ENCODE data around the gene BPGM.
"Not testable (repeated sequence)": the region's sequence is repeated elsewhere in the genome, so short reads cannot be mapped to it uniquely, and the experiment has no call there.

The BPGM gene

DNA sequence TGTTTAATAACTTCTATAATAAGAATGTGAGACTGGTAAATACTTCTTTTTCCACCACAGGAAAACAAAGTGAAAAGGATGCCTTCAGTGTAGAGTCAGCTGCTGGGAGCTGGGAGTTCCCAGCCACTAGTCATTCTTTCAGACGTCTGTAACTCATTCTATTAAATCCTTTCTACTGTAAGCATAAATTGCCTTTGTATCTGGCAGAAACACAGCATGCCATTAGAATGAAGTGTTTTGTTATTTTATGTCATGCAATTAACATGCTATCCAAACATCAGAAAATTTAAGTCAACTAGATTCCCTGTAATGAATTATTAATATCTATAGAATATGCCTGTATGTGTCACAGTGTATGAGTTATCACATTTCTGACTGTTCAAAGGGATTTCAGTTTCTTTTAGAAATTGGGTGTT is 14.3 kb downstream of the BPGM start:
- no peaks in the 10 kb centered on the region for H3K36me3 ChIP-seq
- TF ChIP-seq CTCF (IDR thresholded peaks at IDR 0.05; ENCODE audit: low read depth, low read length) = no peak
- no peaks in the 10 kb centered on the region for H3K27me3 ChIP-seq
- no peak for DNase-seq
- H3K4me3 ChIP-seq (ENCODE audit: low read depth, low read length) = no peak overlapping the region
- H3K4me1 ChIP-seq = no peaks in the 10 kb centered on the region
- no peaks in the 10 kb centered on the region for H3K9me3 ChIP-seq

- Histone ChIP-seq H3K4me1 (no peaks in the 10 kb centered on the region), H3K9me3 (no peaks in the 10 kb centered on the region), H3K36me3 (no peaks in the 10 kb centered on the region), H3K27me3 (no peaks in the 10 kb centered on the region), H3K4me3 (ENCODE audit: low read depth, low read length) (no peak overlapping the region)
- no peak for TF ChIP-seq CTCF (IDR thresholded peaks at IDR 0.05; ENCODE audit: low read depth, low read length)
- DNase-seq = no peak
Measured at GRCh38 chr7:134662166-134662870, 15.7 kb downstream of the BPGM start.

- H3K36me3 ChIP-seq = no peaks in the 10 kb centered on the region
- no peaks in the 10 kb centered on the region for H3K27me3 ChIP-seq
- TF ChIP-seq CTCF (IDR thresholded peaks at IDR 0.05; ENCODE audit: low read depth, low read length) = no peak
- H3K4me1 ChIP-seq = no peaks in the 10 kb centered on the region
- no peaks in the 10 kb centered on the region for H3K9me3 ChIP-seq
- DNase-seq = no peak
- no peak overlapping the region for H3K4me3 ChIP-seq (ENCODE audit: low read depth, low read length)
Measured at GRCh38 chr7:134662871-134663205, 16.2 kb downstream of the BPGM start.

GRCh38 chr7:134665045-134665444 is 18.4 kb downstream of the BPGM start:
- H3K9me3 ChIP-seq; DNase-seq; H3K4me3 ChIP-seq (ENCODE audit: low read depth, low read length); H3K27me3 ChIP-seq; H3K36me3 ChIP-seq; H3K4me1 ChIP-seq: not testable (repeated sequence)

GRCh38 chr7:134667899-134668298 is 21.2 kb downstream of the BPGM start:
- H3K4me3 ChIP-seq (ENCODE audit: low read depth, low read length) = no peak overlapping the region
- peaks cover 8% of the 10 kb centered on the region for H3K4me1 ChIP-seq
- no peaks in the 10 kb centered on the region for H3K9me3 ChIP-seq
- no peak for TF ChIP-seq CTCF (IDR thresholded peaks at IDR 0.05; ENCODE audit: low read depth, low read length)
- no peaks in the 10 kb centered on the region for H3K27me3 ChIP-seq
- H3K36me3 ChIP-seq = no peaks in the 10 kb centered on the region
- DNase-seq = no peak

DNA sequence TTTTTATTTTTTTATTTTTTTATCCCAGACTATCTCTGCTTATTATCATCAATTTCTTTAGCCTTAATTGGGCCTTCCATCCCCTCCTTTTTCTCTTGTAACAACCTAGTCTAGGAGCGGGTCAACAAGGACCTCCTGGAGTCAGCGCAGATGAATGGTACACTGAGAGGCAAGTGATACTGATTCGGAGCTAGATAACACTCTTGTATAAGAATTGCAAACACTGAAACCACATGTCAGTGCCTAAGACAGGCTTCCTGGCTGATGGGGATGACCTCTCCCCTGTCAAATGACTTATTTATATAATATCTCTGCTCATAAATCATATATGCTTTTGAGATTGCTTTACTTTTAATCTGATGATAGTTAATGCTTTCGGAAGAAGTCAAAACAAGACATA is 22.7 kb downstream of the BPGM start:
- no peaks in the 10 kb centered on the region for H3K9me3 ChIP-seq
- H3K4me3 ChIP-seq (ENCODE audit: low read depth, low read length) = peak overlapping the region; percentile 1; the same call in 1 of the 2 replicates
- H3K27me3 ChIP-seq = no peaks in the 10 kb centered on the region
- no peaks in the 10 kb centered on the region for H3K36me3 ChIP-seq
- H3K4me1 ChIP-seq = peaks cover 8% of the 10 kb centered on the region
- no peak for TF ChIP-seq CTCF (IDR thresholded peaks at IDR 0.05; ENCODE audit: low read depth, low read length)
- DNase-seq = no peak

All from BE2C (cell line).